ENCODE results near the gene GALNT1. TPM values are rescaled to one million over a fixed set of nuclear protein-coding genes. Genes with fewer than 3 reads are reported as not detected.

Gene GALNT1
- total and polyA plus RNA-seq, 9 of the 15 experiments (the other 6 are each of a cell fraction or from before 2014, with no cell fraction given): 14.4 to 54.1 (median 36.6) TPM

DNA sequence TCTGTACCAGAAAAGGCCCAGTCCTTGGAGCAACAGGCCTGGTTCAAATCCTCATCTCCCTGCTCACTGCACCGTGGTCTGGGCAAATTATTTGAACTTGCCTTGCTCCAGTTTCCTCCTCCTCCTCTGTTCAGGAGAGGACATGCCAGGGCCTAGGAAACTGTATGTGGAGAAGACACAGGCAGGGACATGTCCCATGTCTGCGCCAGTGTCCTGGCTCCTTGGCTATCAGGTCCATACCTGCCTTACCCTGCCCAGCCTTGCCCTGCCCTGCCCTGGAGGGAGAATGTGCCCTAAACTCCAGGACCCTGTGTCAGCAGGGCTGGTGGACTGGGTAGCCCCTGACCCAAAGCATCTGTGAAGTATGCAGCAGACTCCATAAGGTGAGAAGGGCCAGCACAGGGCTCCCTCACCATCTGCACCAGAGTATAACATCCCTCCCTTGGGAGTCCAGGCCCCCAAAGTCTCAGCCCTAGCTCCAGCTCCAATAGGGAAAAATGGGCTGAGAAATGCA is 165.3 kb downstream of the GALNT1 start (continued):
- TF ChIP-seq, protein P1, sequence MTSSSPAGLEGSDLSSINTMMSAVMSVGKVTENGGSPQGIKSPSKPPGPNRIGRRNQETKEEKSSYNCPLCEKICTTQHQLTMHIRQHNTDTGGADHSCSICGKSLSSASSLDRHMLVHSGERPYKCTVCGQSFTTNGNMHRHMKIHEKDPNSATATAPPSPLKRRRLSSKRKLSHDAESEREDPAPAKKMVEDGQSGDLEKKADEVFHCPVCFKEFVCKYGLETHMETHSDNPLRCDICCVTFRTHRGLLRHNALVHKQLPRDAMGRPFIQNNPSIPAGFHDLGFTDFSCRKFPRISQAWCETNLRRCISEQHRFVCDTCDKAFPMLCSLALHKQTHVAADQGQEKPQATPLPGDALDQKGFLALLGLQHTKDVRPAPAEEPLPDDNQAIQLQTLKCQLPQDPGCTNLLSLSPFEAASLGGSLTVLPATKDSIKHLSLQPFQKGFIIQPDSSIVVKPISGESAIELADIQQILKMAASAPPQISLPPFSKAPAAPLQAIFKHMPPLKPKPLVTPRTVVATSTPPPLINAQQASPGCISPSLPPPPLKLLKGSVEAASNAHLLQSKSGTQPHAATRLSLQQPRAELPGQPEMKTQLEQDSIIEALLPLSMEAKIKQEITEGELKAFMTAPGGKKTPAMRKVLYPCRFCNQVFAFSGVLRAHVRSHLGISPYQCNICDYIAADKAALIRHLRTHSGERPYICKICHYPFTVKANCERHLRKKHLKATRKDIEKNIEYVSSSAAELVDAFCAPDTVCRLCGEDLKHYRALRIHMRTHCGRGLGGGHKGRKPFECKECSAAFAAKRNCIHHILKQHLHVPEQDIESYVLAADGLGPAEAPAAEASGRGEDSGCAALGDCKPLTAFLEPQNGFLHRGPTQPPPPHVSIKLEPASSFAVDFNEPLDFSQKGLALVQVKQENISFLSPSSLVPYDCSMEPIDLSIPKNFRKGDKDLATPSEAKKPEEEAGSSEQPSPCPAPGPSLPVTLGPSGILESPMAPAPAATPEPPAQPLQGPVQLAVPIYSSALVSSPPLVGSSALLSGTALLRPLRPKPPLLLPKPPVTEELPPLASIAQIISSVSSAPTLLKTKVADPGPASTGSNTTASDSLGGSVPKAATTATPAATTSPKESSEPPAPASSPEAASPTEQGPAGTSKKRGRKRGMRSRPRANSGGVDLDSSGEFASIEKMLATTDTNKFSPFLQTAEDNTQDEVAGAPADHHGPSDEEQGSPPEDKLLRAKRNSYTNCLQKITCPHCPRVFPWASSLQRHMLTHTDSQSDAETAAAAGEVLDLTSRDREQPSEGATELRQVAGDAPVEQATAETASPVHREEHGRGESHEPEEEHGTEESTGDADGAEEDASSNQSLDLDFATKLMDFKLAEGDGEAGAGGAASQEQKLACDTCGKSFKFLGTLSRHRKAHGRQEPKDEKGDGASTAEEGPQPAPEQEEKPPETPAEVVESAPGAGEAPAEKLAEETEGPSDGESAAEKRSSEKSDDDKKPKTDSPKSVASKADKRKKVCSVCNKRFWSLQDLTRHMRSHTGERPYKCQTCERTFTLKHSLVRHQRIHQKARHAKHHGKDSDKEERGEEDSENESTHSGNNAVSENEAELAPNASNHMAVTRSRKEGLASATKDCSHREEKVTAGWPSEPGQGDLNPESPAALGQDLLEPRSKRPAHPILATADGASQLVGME (CRISPR knock-in tag; IDR thresholded peaks at IDR 0.05): no peak
- TF ChIP-seq NCOR1 (IDR thresholded peaks at IDR 0.05) (no peak), TCF3 (CRISPR knock-in tag; IDR thresholded peaks at IDR 0.05) (no peak), RBM22 (IDR thresholded peaks at IDR 0.05; ENCODE audit: low read depth, low read length, poor library complexity, severe bottlenecking) (no peak), ZNF79 (CRISPR knock-in tag; IDR thresholded peaks at IDR 0.05; ENCODE audit: low read depth) (no peak), CBFB (CRISPR knock-in tag; IDR thresholded peaks at IDR 0.05) (no peak)
- TF ChIP-seq, protein P2, sequence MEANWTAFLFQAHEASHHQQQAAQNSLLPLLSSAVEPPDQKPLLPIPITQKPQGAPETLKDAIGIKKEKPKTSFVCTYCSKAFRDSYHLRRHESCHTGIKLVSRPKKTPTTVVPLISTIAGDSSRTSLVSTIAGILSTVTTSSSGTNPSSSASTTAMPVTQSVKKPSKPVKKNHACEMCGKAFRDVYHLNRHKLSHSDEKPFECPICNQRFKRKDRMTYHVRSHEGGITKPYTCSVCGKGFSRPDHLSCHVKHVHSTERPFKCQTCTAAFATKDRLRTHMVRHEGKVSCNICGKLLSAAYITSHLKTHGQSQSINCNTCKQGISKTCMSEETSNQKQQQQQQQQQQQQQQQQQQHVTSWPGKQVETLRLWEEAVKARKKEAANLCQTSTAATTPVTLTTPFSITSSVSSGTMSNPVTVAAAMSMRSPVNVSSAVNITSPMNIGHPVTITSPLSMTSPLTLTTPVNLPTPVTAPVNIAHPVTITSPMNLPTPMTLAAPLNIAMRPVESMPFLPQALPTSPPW (CRISPR knock-in tag; IDR thresholded peaks at IDR 0.05): no peak
- TF ChIP-seq, protein P3, sequence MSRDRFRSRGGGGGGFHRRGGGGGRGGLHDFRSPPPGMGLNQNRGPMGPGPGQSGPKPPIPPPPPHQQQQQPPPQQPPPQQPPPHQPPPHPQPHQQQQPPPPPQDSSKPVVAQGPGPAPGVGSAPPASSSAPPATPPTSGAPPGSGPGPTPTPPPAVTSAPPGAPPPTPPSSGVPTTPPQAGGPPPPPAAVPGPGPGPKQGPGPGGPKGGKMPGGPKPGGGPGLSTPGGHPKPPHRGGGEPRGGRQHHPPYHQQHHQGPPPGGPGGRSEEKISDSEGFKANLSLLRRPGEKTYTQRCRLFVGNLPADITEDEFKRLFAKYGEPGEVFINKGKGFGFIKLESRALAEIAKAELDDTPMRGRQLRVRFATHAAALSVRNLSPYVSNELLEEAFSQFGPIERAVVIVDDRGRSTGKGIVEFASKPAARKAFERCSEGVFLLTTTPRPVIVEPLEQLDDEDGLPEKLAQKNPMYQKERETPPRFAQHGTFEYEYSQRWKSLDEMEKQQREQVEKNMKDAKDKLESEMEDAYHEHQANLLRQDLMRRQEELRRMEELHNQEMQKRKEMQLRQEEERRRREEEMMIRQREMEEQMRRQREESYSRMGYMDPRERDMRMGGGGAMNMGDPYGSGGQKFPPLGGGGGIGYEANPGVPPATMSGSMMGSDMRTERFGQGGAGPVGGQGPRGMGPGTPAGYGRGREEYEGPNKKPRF (IDR thresholded peaks at IDR 0.05; ENCODE audit: low read depth, low read length): no peak

All from K562 (cell line).